Measurements from ENCODE around the gene CCR3. TPM values are rescaled to one million over a fixed set of nuclear protein-coding genes. Genes with fewer than 3 reads are reported as not detected.

Gene CCR3
- total and polyA plus RNA-seq, 10 donors: 0.10 to 1.7 (median 0.59) TPM

GRCh38 chr3:46281551-46281950 lies 39.3 kb downstream of the CCR3 start:
- intact Hi-C loops (cut with DNase I; ENCODE audit: low total_unique reads): no loop called here
- DNase-seq: no peak

GRCh38 chr3:46282041-46282440 lies 39.8 kb downstream of the CCR3 start:
- WGBS, 5 donors: 82 to 99% (median 91%) methylated on average over 4 of the region's 4 CpGs
- Histone ChIP-seq H3K9me3 (peaks cover 0 to 17% (median 12%) of the 10 kb centered on the region in 8 donors), H3K27me3 (replicated peaks in 1 of 7) (no peaks in the 10 kb centered on the region), H3K4me3 (no peak overlapping the region), H3K4me1 (peaks cover 0 to 46% (median 26%) of the 10 kb centered on the region in 6 donors), H3K27ac (peak overlapping the region in 3 of 8 donors; percentile 19 to 65 (median 64)), H3K36me3 (no peaks in the 10 kb centered on the region)
- no peak for DNase-seq
- intact Hi-C loops (cut with DNase I; ENCODE audit: low total_unique reads): no loop called here
- TF ChIP-seq POLR2AphosphoS5 (IDR thresholded peaks at IDR 0.05) (no peak), POLR2A (IDR thresholded peaks at IDR 0.05) (no peak), CTCF (IDR thresholded peaks at IDR 0.05 in 8 of 11, conservative IDR thresholded peaks at IDR 0.05 in 3 of 11) (no peak)

More at GRCh38 chr3:46281551-46281950, 39.3 kb downstream of the CCR3 start:
- no peaks in the 10 kb centered on the region for H3K27me3 ChIP-seq (replicated peaks in 1 of 7)
- peak overlapping the region in 2 of 8 donors; percentile 16 to 19 for H3K27ac ChIP-seq
- H3K4me3 ChIP-seq: no peak overlapping the region
- H3K4me1 ChIP-seq: peaks cover 4 to 51% (median 30%) of the 10 kb centered on the region in 6 donors
- H3K36me3 ChIP-seq: no peaks in the 10 kb centered on the region
- peaks cover 0 to 17% (median 12%) of the 10 kb centered on the region in 8 donors for H3K9me3 ChIP-seq
- TF ChIP-seq POLR2A (IDR thresholded peaks at IDR 0.05) (no peak), POLR2AphosphoS5 (IDR thresholded peaks at IDR 0.05) (no peak), CTCF (IDR thresholded peaks at IDR 0.05 in 8 of 11, conservative IDR thresholded peaks at IDR 0.05 in 3 of 11) (no peak)
- WGBS, 5 donors: 90 to 98% (median 95%) methylated on average over 1 of the region's 1 CpG

- intact Hi-C loops (cut with DNase I; ENCODE audit: low total_unique reads): no loop called here
- peak overlapping the region in 5 of 8 donors; percentile 4 to 67 (median 64) for H3K27ac ChIP-seq
- no peak for DNase-seq
- TF ChIP-seq POLR2AphosphoS5 (IDR thresholded peaks at IDR 0.05) (no peak), CTCF (IDR thresholded peaks at IDR 0.05 in 8 of 11, conservative IDR thresholded peaks at IDR 0.05 in 3 of 11) (no peak), POLR2A (IDR thresholded peaks at IDR 0.05) (no peak)
- peaks cover 0 to 40% (median 22%) of the 10 kb centered on the region in 6 donors for H3K4me1 ChIP-seq
- no peak overlapping the region for H3K4me3 ChIP-seq
- 65 to 88% (median 77%) methylated on average over 2 of the region's 2 CpGs for WGBS, 5 donors
- no peaks in the 10 kb centered on the region for H3K27me3 ChIP-seq (replicated peaks in 1 of 7)
- H3K36me3 ChIP-seq: no peaks in the 10 kb centered on the region
- H3K9me3 ChIP-seq: peaks cover 0 to 17% (median 12%) of the 10 kb centered on the region in 8 donors
Observed at GRCh38 chr3:46282696-46283095, 40.4 kb downstream of the CCR3 start.

- intact Hi-C loops (cut with DNase I; ENCODE audit: low total_unique reads): no loop called here
- Histone ChIP-seq H3K27me3 (replicated peaks in 1 of 7) (no peaks in the 10 kb centered on the region), H3K36me3 (no peaks in the 10 kb centered on the region), H3K9me3 (peaks cover 0 to 9% (median 7%) of the 10 kb centered on the region in 8 donors), H3K27ac (peak overlapping the region in 6 of 8 donors; percentile 16 to 67 (median 57)), H3K4me3 (no peak overlapping the region), H3K4me1 (peaks cover 0 to 40% (median 21%) of the 10 kb centered on the region in 6 donors)
- DNase-seq: no peak
- 34 to 61% (median 47%) methylated on average over 2 of the region's 2 CpGs for WGBS, 5 donors
- TF ChIP-seq POLR2AphosphoS5 (IDR thresholded peaks at IDR 0.05) (no peak), CTCF (IDR thresholded peaks at IDR 0.05 in 8 of 11, conservative IDR thresholded peaks at IDR 0.05 in 3 of 11) (no peak), POLR2A (IDR thresholded peaks at IDR 0.05) (no peak)
Observed at GRCh38 chr3:46283881-46284450, 41.7 kb downstream of the CCR3 start.

Measured in spleen (tissue), 11 donors.